Measurements from ENCODE around the gene KIF1A. TPM values are rescaled to one million over a fixed set of nuclear protein-coding genes. Genes with fewer than 3 reads are reported as not detected.

The KIF1A gene
- total RNA-seq, 1 experiment from 2014 or later: 1.2 TPM

DNA sequence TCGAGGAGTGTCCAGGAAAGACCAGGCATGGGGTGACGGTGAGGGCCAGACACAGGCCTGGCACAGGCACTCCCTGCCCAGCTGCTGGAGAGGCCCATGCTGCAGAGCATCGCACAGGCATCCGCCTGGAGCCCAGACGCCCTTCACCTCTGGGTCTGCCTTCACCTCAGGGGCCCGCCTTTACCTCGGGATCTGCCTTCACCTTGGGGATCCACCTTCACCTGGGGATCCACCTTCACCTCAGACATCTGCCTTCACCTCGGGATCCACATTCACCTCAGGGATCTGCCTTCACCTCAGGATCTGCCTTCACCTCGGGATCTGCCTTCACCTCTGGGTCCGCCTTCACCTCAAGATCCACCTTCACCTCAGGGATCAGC is 7.7 kb downstream of the KIF1A start:
- in situ Hi-C loops (cut with HindIII; ENCODE audit: low pct_unique_long_range_greater_than_20kb, low sequenced_read_pairs): no loop called here
- DNase-seq (ENCODE audit: low read depth): no peak

DNA sequence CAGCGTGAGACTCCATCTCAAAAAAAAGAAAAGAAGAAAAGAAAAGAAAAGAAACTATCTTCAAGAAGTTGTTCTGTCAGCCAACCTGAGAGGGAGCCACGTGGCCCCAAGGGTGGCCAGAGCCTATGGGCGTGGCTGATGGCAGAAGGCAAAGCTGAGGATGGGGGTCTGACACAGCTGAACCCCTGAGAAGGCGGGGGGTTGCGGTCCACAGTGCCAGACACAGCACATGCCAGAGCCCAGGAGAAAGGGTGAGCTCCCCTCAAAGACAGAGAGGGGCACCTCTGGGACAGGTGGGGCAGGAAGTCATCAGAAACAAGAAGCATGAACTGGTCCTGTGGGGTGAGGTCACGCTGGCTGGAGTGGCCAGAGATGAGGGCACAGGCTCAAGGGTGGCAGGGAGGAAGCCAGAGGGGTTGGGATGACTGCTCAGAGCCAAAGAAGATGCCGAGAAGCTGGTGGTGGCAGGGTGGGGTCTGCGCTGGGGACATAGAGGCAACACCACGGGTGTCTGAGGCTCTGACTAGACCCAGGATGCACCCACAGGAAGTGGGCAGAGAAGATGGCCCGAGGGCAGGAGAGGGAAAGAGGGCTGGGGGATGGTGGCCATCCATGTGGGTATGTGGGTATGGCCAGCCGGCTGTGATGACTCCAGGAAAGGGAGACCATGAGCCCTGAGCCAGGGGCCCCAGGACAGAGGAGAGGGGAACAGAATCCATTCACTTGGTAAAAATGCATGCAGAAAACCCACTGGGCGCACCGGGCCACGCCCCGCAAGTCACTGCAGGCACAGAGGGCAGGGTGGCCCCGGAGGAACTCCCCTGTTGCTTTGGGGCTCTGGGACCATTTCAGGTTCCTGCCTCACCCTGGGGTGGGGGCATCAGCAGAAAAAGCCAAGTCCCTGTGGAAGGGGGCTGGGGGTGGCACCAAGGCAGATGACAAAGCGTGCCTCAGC is 8.4 kb downstream of the KIF1A start:
- in situ Hi-C loops (cut with HindIII; ENCODE audit: low pct_unique_long_range_greater_than_20kb, low sequenced_read_pairs): no loop called here
- no peak for DNase-seq (ENCODE audit: low read depth)

DNA sequence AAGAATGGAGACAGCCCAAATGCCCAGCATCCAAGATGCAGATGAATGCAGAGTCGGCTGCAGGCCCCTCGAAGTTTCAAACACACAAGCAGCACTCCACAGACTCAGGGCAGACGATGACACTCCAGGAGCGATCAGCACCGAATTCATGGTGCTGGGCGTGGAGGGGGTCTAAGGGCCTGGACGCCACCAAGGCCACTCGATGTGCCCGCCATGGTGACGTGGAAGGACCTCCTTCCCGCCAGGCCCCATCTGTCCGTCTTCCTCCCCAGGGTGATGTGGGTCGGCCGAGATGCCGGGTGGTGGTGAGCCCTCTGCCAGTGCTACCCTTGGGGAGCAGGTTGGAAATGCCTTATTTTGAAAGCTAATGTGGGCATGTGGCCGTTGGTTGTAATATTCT is 9.4 kb downstream of the KIF1A start:
- in situ Hi-C loops (cut with HindIII; ENCODE audit: low pct_unique_long_range_greater_than_20kb, low sequenced_read_pairs): no loop called here
- no peak for DNase-seq (ENCODE audit: low read depth)

DNA sequence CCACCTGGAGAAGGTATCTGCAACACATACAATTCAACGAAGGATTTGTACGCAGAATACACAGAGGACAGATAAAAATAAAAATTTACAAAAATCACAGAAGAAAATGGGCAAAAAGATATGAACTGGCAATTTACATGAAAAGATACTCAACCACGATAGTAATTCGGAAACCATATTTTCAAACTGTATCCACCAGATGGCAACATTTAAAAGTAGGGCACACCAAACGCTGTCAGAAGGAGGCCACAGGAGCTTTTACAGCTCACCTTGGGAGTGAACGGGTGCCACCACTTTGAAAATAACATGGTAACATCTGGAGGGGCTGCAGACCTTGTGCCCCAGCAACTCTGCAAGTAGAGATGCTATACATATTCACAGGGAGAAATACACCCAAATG is 9.8 kb downstream of the KIF1A start:
- in situ Hi-C loops (cut with HindIII; ENCODE audit: low pct_unique_long_range_greater_than_20kb, low sequenced_read_pairs): no loop called here
- no peak for DNase-seq (ENCODE audit: low read depth)

DNA sequence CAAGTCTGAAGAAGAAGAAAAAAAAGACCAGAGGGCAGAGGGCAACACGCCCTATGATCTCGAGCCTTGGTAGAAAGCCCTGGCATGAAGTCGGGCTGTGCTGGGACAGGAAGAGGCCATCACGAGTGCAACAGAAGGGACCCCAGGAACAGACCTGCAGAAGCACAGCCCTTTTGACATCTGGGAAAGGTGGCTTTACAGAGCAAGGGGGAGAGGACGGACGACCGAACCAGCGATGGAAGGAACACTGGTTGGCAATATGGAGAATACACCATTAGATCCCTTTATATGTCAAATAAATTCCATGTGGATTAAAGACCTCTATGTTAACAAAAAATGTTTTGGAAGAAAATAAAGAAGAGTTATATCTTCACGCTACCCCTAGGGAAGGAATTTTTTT is 10.7 kb downstream of the KIF1A start:
- in situ Hi-C loops (cut with HindIII; ENCODE audit: low pct_unique_long_range_greater_than_20kb, low sequenced_read_pairs): no loop called here
- DNase-seq (ENCODE audit: low read depth): no peak

DNA sequence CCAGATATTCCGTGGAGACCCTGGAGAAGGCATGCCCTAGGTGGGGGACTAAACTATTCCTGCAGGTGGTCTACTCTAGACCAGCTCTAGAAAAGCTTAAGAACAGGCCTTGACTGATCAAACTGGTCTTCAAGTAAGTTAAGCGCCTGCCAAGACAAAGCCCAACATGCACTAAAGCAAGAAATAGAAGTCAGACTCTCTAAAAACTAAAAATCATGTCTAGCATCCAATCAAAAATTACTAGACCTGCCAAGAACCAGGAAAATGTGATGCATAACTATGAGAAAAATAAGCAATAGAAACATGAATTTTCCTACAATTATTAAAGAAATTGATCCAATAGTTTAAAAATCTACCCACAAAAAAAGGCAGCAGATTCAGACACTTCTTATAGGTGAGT is 13.6 kb downstream of the KIF1A start:
- in situ Hi-C loops (cut with HindIII; ENCODE audit: low pct_unique_long_range_greater_than_20kb, low sequenced_read_pairs): no loop called here
- no peak for DNase-seq (ENCODE audit: low read depth)

DNA sequence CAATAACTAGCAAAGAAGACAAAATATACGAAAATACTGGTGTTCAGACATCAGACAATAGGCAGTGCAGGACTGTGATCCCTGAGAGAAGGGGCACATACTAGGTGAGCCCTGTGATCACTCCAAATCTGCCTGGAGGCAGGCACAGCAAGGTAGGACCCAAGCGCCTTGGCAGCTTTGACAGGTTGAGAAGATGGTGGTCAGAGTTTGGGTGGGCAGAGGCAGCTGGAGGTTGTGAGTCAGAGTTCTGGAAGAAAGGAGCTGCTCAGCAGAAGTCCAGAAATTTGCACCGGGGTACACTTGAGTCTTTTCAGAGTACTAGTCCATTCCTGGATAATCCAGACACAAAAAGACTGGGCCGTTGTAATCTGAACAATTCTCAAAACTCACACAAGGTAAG is 14.0 kb downstream of the KIF1A start:
- in situ Hi-C loops (cut with HindIII; ENCODE audit: low pct_unique_long_range_greater_than_20kb, low sequenced_read_pairs): no loop called here
- no peak for DNase-seq (ENCODE audit: low read depth)

DNA sequence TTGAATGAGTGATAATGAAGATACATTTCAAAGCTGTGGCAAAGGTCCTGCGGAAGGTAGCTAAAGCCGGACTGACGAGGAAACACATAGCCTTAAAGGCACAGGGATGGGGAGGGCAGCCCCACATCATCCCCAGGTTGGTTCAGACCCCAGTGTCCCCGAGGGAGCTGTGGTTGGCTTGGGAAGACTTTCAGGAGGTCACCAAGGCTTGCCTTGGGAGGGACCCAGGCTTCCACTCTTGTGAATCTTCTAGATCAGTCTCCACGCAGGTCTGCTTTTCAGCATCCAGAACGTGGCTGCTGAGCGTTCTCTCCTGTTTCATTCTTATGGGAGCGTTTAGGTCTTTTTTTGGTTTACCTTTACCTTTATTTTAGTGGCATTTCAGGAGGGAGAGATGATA is 16.8 kb downstream of the KIF1A start:
- no peak for DNase-seq (ENCODE audit: low read depth)
- in situ Hi-C loops (cut with HindIII; ENCODE audit: low pct_unique_long_range_greater_than_20kb, low sequenced_read_pairs): no loop called here

DNA sequence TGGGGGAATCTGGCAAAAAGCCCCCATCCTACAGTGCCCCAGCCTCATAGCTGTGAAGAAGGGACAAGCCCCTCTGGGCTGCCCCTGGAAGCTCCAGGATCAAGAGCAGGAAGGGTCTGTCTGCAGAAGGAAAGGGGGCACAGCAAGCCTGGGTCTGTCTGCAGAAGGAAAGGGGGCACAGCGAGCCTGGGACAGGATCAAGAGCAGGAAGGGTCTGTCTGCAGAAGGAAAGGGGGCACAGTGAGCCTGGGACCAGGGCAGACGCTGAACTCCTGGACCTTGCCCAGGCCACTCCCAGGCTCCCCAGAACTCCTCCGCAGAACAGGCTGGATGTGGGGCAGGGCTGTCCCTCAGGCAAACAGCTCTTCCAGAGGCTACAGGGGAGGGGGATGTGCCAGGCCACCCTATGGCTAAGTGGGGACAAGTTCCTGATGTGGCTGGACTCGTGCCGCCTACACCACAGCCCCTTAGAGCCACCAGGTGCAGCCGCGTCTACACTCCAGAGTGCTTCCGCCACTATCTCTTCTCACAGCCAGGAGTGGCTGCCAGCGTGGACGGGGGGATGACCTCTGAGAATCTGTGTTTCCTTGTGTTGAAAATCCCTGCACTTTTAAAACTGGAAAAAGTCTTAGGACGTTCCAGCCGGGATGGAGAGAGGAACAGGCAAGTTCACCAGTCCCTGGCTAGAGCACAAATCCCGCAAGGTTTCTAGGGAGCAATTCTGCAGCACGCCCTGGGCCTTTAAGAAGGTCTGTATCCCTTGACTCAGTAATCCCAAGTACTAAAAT is 20.8 kb downstream of the KIF1A start:
- in situ Hi-C loops (cut with HindIII; ENCODE audit: low pct_unique_long_range_greater_than_20kb, low sequenced_read_pairs): no loop called here
- no peak for DNase-seq (ENCODE audit: low read depth)

DNA sequence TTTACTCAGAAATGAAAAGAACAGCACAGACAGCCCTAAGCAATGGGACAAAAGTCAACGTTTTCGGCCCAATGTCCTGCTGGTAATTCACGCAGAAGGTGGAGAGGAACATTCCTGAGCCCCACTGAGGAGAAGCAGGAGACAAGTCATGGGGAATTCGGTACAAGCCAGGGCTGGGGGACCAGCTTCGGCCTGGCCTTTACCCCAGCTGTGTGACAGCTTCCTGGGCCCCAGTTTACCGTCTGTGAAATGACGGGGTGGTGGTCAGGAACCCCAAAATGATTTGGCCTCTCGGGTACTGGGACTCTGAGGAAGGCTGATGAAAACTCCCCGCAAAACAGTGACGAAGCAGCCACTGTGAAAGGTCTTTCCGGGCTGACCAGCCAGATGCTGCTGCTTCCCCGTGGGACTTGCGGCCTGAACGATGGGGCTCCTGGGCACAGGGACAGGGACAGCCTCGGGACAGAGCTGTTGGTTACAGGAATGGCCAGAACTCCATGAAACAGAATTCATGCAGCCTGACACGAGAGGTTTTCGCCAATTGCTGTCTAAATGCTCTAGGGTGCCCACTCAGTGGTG is 21.6 kb downstream of the KIF1A start:
- DNase-seq (ENCODE audit: low read depth): no peak
- in situ Hi-C loops (cut with HindIII; ENCODE audit: low pct_unique_long_range_greater_than_20kb, low sequenced_read_pairs): no loop called here

DNA sequence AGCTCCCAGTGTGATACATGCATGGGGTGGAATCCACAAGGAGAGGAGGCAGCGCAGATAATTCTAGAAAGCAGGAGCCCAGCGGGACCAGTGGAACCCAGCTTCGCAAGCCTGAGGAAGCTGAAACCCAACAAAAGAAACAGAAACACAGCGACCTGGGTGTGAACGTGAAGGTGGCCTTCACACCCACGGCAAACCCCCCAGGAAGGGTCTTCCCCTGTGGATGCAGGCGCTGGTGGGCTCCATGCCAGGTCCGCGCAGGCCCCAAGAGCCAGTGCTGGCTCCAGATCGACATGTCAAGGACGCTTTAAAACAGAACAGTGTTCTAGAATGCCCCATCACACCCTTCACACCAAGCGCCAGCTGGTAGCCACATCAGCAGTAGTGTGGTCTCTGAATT is 22.1 kb downstream of the KIF1A start:
- in situ Hi-C loops (cut with HindIII; ENCODE audit: low pct_unique_long_range_greater_than_20kb, low sequenced_read_pairs): no loop called here
- no peak for DNase-seq (ENCODE audit: low read depth)

DNA sequence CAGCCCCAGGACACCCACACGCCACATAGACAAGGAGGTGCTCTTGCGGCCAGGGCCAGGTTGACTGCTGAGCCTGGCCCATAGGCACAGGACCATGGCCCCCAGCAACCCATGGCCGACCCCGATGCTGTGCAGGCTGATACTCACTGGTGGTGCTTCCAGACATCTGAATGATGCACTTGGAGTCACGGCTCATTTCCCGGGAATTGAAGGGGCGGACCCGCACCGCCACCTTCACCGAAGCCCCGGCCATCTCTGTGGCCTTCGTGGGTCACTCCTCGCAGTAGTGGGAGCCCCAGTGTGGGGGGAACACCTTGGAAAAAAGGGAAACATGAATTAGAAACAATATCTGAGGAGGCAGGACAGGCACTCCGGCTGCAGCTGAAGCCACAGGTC is 22.5 kb downstream of the KIF1A start:
- in situ Hi-C loops (cut with HindIII; ENCODE audit: low pct_unique_long_range_greater_than_20kb, low sequenced_read_pairs): no loop called here
- no peak for DNase-seq (ENCODE audit: low read depth)

DNA sequence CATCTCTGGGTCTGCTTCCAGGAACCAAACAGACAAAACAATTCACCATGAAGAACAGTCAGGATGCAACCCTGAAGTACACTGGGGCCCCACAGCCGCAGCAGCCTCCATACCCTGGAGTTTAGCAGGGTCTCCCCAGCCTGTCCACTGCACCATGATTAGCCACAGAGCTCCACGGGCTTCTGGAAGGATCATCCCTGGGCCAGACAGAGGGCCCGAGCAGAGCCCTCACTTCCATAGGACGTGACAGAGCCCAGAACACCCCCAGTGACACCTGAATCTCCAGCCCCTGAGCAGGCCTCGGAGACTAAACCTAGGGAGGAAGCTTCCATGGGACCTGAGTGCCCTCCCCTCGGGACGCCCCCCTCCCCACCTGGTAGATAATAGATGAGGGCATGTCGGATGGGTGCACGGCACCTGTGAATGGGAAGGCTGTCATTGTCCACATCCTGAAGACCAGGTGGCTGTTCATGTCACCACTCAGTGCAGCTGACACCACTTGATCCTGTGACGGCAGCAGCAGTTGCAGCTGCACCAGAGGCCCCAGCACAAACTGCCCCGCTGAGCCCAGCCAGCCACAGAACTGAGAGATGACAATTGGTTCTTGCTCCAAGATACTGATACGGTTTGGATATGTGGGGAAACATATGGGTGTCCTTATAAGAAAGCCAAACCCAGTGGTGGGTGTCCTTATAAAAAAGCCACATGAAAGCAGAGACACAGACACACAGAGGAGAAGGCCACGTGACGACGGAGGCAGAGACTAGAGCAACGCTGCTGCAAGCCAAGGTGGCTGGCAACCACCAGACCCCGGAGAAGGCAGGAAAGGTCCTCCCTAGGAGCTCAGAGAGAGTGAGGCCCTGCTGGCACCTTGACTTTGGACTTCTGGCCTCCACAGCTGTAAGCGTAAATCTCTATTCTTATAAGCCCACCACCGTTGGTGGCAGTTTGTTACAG is 23.2 kb downstream of the KIF1A start:
- in situ Hi-C loops (cut with HindIII; ENCODE audit: low pct_unique_long_range_greater_than_20kb, low sequenced_read_pairs): no loop called here
- no peak for DNase-seq (ENCODE audit: low read depth)

DNA sequence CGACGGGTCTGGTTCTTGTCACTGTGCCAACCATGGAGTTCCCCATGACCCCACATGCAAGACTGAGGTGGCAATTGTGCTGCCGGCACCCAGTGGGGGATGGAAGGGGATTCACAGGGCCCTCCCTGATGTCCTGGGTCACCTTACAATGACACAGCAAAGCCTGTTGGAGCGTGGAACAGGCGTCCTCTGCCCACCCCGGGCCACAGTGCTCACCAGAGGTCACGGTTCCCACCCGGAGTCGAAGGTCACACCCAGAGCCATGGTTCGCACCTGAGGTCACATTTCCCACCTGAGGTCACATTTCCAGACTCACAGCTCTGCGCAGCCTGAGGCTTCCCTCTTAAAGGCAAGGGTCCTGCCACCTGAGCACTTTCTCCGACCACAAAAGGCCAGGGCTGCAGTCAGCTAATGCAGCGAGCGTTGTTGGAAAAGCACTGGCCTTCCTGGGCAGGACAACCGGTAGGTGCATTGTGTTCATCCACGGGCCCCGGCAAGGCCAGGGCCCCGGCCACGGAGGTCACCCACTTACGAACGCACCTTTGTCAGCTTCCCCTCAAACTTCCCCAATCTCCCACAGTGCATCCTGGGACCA is 24.0 kb downstream of the KIF1A start:
- DNase-seq (ENCODE audit: low read depth): no peak
- in situ Hi-C loops (cut with HindIII; ENCODE audit: low pct_unique_long_range_greater_than_20kb, low sequenced_read_pairs): no loop called here

DNA sequence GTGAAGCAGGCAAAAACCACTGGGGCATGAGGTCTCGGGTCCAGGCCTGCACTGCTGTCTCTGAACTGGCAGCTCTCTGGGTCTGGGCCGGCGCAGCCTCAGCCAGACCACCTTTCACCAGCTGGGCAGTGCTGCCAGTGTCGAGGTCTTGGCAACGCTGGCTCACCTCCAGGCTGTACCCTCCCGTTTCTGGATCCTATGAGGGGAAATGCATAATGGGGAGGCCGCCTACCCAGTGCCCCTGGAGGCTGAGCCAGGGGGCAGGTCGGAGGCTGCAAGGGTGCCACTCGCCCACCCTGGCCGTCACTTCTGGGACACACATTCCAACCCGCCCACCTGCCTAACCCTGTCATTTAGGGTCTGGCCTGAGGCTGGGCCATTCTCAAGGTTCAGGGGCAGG is 24.6 kb downstream of the KIF1A start:
- in situ Hi-C loops (cut with HindIII; ENCODE audit: low pct_unique_long_range_greater_than_20kb, low sequenced_read_pairs): no loop called here
- DNase-seq (ENCODE audit: low read depth): no peak

DNA sequence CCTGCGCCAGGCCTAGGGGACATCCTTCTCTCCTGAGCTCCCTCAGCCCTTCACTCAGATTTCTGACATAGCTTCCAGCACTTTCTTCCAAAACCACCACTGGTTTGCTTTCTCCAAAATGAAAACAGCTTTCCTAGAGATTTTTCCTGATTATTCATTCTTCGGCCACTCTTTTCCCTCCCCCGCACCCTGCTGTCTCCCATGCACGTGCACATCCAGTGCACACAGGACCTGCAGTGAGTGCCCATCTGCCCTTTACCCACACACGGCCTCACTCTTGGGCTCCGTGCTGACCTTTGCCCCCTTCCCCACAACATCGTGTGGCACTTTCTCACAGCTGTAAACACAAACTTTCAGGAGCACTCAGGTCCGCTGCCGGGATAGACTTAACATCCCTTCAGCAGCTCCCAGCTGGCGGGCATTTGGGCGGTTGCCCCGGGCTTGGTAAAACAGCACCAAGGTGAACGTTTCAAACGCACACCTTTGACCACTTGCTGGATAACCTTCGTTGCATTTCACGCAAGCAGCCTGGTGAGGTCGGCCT is 25.8 kb downstream of the KIF1A start:
- in situ Hi-C loops (cut with HindIII; ENCODE audit: low pct_unique_long_range_greater_than_20kb, low sequenced_read_pairs): no loop called here
- no peak for DNase-seq (ENCODE audit: low read depth)

DNA sequence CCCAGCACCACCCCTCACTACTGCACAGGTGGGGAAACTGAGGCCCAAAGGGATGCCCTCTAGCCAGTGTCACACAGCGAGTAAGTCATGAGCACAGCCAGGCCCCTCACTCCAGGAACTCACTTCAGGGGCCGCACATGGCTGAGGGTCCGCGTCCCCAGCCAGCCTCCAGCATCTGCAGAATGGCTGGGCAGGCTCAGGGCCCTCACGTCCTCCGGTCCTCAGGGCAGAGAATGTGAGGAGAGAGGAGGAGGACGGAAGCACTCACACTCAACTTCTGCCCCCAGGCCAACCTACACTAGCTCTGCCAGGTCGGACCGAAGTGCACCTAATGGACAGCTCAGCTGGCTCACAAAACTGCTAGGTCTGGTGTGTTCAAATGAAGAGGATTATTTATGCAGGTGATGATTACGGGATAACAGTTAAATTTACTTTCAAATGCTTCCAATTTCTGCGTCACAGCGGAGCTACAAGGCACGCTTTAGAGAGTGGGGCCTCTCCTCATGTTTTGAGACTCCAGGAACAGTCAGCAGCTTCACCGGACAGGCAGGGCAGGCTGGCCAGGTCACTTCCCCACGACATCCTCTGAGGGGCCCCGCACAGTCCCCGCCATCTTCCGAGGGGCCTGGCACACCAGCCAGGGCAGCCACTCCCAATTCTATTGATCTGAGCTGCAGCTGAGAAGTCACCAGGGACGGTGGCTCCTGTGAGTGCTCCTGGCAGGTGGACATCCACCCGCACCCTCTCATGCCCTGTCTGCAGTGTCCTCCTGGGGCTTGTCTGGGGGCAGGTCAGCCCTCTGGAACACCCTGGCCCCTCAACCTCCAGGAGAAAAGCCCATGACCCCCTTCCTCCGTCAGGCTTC is 26.5 kb downstream of the KIF1A start:
- no peak for DNase-seq (ENCODE audit: low read depth)
- in situ Hi-C loops (cut with HindIII; ENCODE audit: low pct_unique_long_range_greater_than_20kb, low sequenced_read_pairs): no loop called here
